SK-N-SH (cell line): ENCODE measurements around the gene ZCCHC14. TPM values are rescaled to one million over a fixed set of nuclear protein-coding genes. Genes with fewer than 3 reads are reported as not detected.
A peak's percentile ranks its signal among the peaks of the same experiment; 100 is the strongest.

ENCODE experiments used
- CTCF ChIA-PET: fragments of 300-600, 350-600 bp; formaldehyde crosslinking; extraction: SDS; loops from one replicate; lab custom pipeline; 2021; lab: Yijun Ruan, JAX
- POLR2A ChIA-PET: fragments of 350-600 bp; sonication (Branson Sonifier 250); formaldehyde crosslinking; extraction: SDS; loops from one replicate; lab custom pipeline; 2020; ENCODE audit warnings: antibody characterized with exemption, inconsistent platforms; lab: Yijun Ruan, JAX
- DNase-seq: peaks from one replicate; pipeline ENCODE4 v3.0.0; 2012
- H2AFZ ChIP-seq: fragments of 200-600 bp; sonication (generic); 2 replicates; pipeline ENCODE4 v1.8.1; 2016; ENCODE audit warnings: antibody characterized with exemption, mild to moderate bottlenecking, low read depth
- H3F3A ChIP-seq: fragments of 200-600 bp; sonication (generic); replicated peaks from 2 replicates; pipeline ENCODE3; 2016; ENCODE audit warnings: antibody characterized with exemption, mild to moderate bottlenecking; ENCODE audit not compliant: insufficient read depth
- H3K27ac ChIP-seq, 2 experiments: fragments of 200-500 bp in 1 of 2; fragments of 200-600 bp in 1 of 2; sonication (Bioruptor generic) in 1 of 2; sonication (generic), shearing (Covaris generic) in 1 of 2; 2 replicates each; pipeline versions ENCODE4 v1.5.1 to v1.6.1; 2014 to 2016; ENCODE audit warnings: low read depth in 2 of 2, inconsistent platforms in 1 of 2, low read length in 1 of 2, mild to moderate bottlenecking in 1 of 2, mixed read lengths in 1 of 2
- H3K27me3 ChIP-seq: fragments of 200-600 bp; sonication (generic), shearing (Covaris generic); 2 replicates; pipeline ENCODE4 v1.6.1; 2016; ENCODE audit warnings: mixed run types; ENCODE audit not compliant: insufficient read depth
- H3K36me3 ChIP-seq, 2 experiments: fragments of 200-500 bp in 1 of 2; fragments of 200-600 bp in 1 of 2; sonication (Bioruptor generic) in 1 of 2; sonication (generic) in 1 of 2; replicated peaks in 1 of 2; 2 replicates each; pipeline versions ENCODE3 to v1.5.1; 2014 to 2016; ENCODE audit warnings: low read length in 1 of 2, mild to moderate bottlenecking in 1 of 2; ENCODE audit not compliant: insufficient read depth in 2 of 2, control insufficient read depth in 1 of 2
- H3K4me1 ChIP-seq, 2 experiments: fragments of 200-500 bp in 1 of 2; fragments of 200-600 bp in 1 of 2; sonication (Bioruptor generic) in 1 of 2; sonication (generic), shearing (Covaris generic) in 1 of 2; 2 replicates each; pipeline versions ENCODE4 v1.5.1 to v1.6.1; 2014 to 2016; ENCODE audit warnings: low read depth in 1 of 2, low read length in 1 of 2, mixed run types in 1 of 2; ENCODE audit not compliant: insufficient read depth in 2 of 2, control insufficient read depth in 1 of 2
- H3K4me2 ChIP-seq: fragments of 200-600 bp; sonication (generic), shearing (Covaris generic); 2 replicates; pipeline ENCODE4 v1.6.1; 2017; ENCODE audit warnings: mixed run types
- H3K4me3 ChIP-seq, 2 experiments: fragments of 200-500 bp in 1 of 2; fragments of 200-600 bp in 1 of 2; sonication (Bioruptor generic) in 1 of 2; sonication (generic), shearing (Covaris generic) in 1 of 2; 2 replicates each; pipeline versions ENCODE4 v1.5.1 to v1.8.1; 2014 to 2016; ENCODE audit warnings: low read depth in 2 of 2, inconsistent platforms in 1 of 2, low read length in 1 of 2, mild to moderate bottlenecking in 1 of 2, mixed read lengths in 1 of 2, moderate library complexity in 1 of 2
- H3K79me2 ChIP-seq: fragments of 200-600 bp; sonication (generic); 2 replicates; pipeline ENCODE4 v1.8.1; 2017; ENCODE audit warnings: mild to moderate bottlenecking; ENCODE audit not compliant: insufficient read depth
- H3K9ac ChIP-seq: fragments of 200-600 bp; sonication (generic); 2 replicates; pipeline ENCODE4 v1.6.1; 2017; ENCODE audit warnings: mixed run types
- H3K9me2 ChIP-seq: fragments of 200-600 bp; sonication (generic); 2 replicates; pipeline ENCODE4 v1.6.1; 2017; ENCODE audit warnings: mixed run types
- H3K9me3 ChIP-seq: fragments of 200-600 bp; sonication (generic); 2 replicates; pipeline ENCODE4 v1.6.1; 2017; ENCODE audit warnings: mixed run types, mild to moderate bottlenecking, moderate library complexity
- H4K20me1 ChIP-seq: fragments of 200-600 bp; sonication (generic); 2 replicates; pipeline ENCODE4 v1.6.1; 2017; ENCODE audit warnings: mild to moderate bottlenecking, mixed run types; ENCODE audit not compliant: insufficient read depth
- ELF1 ChIP-seq: IDR thresholded peaks from 2 replicates; pipeline ENCODE4 v1.4.0; 2012
- EP300 ChIP-seq, 2 experiments: IDR thresholded peaks; 2 replicates each; pipeline versions ENCODE4 v1.4.0 to v1.6.1; 2012; ENCODE audit warnings: borderline replicate concordance in 1 of 2, low read depth in 1 of 2, low read length in 1 of 2
- EZH2phosphoT487 ChIP-seq: fragments of 200-600 bp; sonication (generic); IDR thresholded peaks from 2 replicates; pipeline ENCODE4 v1.6.1; 2017; ENCODE audit warnings: low read depth, mixed run types, mild to moderate bottlenecking, antibody characterized with exemption, moderate library complexity, borderline replicate concordance
- FOSL2 ChIP-seq: IDR thresholded peaks from 2 replicates; pipeline ENCODE4 v1.4.0; 2012; ENCODE audit warnings: low read depth, mild to moderate bottlenecking, moderate library complexity, borderline replicate concordance
- FOXJ3 ChIP-seq: sonication (generic); formaldehyde crosslinking; IDR thresholded peaks from 2 replicates; pipeline ENCODE4 v1.5.1; 2020; ENCODE audit warnings: mild to moderate bottlenecking, missing genetic modification reagents
- FOXM1 ChIP-seq: IDR thresholded peaks from 2 replicates; pipeline ENCODE4 v1.4.0; 2012; ENCODE audit warnings: low read depth, mild to moderate bottlenecking
- GABPA ChIP-seq: IDR thresholded peaks from 2 replicates; pipeline ENCODE4 v1.4.0; 2012; ENCODE audit warnings: low read depth, mild to moderate bottlenecking
- GATA2 ChIP-seq: sonication (generic); formaldehyde crosslinking; IDR thresholded peaks from 2 replicates; pipeline ENCODE4 v1.5.0; 2020; ENCODE audit warnings: mild to moderate bottlenecking, missing genetic modification reagents
- JUND ChIP-seq: IDR thresholded peaks from 2 replicates; pipeline ENCODE4 v1.4.0; 2012
- MXI1 ChIP-seq: IDR thresholded peaks from 2 replicates; pipeline ENCODE4 v1.6.1; 2012; ENCODE audit warnings: mild to moderate bottlenecking, low read depth, low read length, improper control_type of control experiment
- NFIC ChIP-seq: IDR thresholded peaks from 2 replicates; pipeline ENCODE4 v1.4.0; 2012; ENCODE audit warnings: borderline replicate concordance
- NRF1 ChIP-seq: IDR thresholded peaks from 2 replicates; pipeline ENCODE4 v1.6.1; 2012; ENCODE audit warnings: low read depth, mild to moderate bottlenecking, low read length
- PBX3 ChIP-seq: IDR thresholded peaks from 2 replicates; pipeline ENCODE4; 2012
- POLR2AphosphoS5 ChIP-seq: IDR thresholded peaks from 2 replicates; pipeline ENCODE4 v1.6.1; 2012; ENCODE audit warnings: low read depth, low read length
- RAD21 ChIP-seq: IDR thresholded peaks from 2 replicates; pipeline ENCODE4 v1.6.1; 2012; ENCODE audit warnings: mild to moderate bottlenecking, low read length
- RCOR1 ChIP-seq: fragments of 150-350 bp; IDR thresholded peaks from 2 replicates; pipeline ENCODE4 v1.6.1; 2017; ENCODE audit warnings: antibody characterized with exemption, low read length
- RFX5 ChIP-seq: IDR thresholded peaks from 2 replicates; pipeline ENCODE4 v1.6.1; 2012; ENCODE audit warnings: mild to moderate bottlenecking, improper control_type of control experiment, low read length
- RXRA ChIP-seq: IDR thresholded peaks from 2 replicates; pipeline ENCODE4 v1.4.0; 2012; ENCODE audit warnings: low read depth, mild to moderate bottlenecking, borderline replicate concordance
- SIN3A ChIP-seq: IDR thresholded peaks from 2 replicates; pipeline ENCODE4 v1.6.1; 2012; ENCODE audit warnings: low read depth, mild to moderate bottlenecking, low read length, moderate library complexity, borderline replicate concordance
- TAF1 ChIP-seq: IDR thresholded peaks from 2 replicates; pipeline ENCODE4 v1.6.1; 2012; ENCODE audit warnings: low read depth, mild to moderate bottlenecking, low read length, moderate library complexity, borderline replicate concordance
- TCF12 ChIP-seq: IDR thresholded peaks from 2 replicates; pipeline ENCODE4 v1.4.0; 2012
- TEAD4 ChIP-seq: IDR thresholded peaks from 2 replicates; pipeline ENCODE4 v1.4.0; 2012; ENCODE audit warnings: mild to moderate bottlenecking, borderline replicate concordance; ENCODE audit not compliant: insufficient read depth
- WGBS: methylation state at CpG from one replicate; pipeline ENCODE4 v1.1.6; 2017; ENCODE audit warnings: low lambda C conversion rate; 5-methylcytosine and 5-hydroxymethylcytosine counted together
- polyA plus RNA-seq, 3 experiments: library from polyadenylated mRNA; depleted of rRNA; stranded (reverse); fragments of >200 nt; gene quantifications; 2 replicates each; pipeline ENCODE4 v1.2.3, GENCODE V29; 2012
- TF ChIP-seq, protein P1 (sequence below): IDR thresholded peaks from 2 replicates; pipeline ENCODE4 v1.6.1; 2012; ENCODE audit warnings: mild to moderate bottlenecking, low read depth, low read length, moderate library complexity
- TF ChIP-seq, protein P2 (sequence below): IDR thresholded peaks from 2 replicates; pipeline ENCODE4 v1.4.0; 2012; ENCODE audit warnings: low read depth, borderline replicate concordance
- TF ChIP-seq, protein P3 (sequence below): IDR thresholded peaks from 2 replicates; pipeline ENCODE4 v1.4.0; 2012; ENCODE audit warnings: low read depth, borderline replicate concordance
- TF ChIP-seq, protein P4 (sequence below): fragments of 200-600 bp; sonication (generic); IDR thresholded peaks from 2 replicates; pipeline ENCODE4 v1.6.1; 2017; ENCODE audit warnings: antibody characterized with exemption, mild to moderate bottlenecking, moderate library complexity

ZCCHC14 gene
- polyA plus RNA-seq, 1 of the 3 experiments (the other 2 are of a cell fraction): 5.7 TPM

DNA sequence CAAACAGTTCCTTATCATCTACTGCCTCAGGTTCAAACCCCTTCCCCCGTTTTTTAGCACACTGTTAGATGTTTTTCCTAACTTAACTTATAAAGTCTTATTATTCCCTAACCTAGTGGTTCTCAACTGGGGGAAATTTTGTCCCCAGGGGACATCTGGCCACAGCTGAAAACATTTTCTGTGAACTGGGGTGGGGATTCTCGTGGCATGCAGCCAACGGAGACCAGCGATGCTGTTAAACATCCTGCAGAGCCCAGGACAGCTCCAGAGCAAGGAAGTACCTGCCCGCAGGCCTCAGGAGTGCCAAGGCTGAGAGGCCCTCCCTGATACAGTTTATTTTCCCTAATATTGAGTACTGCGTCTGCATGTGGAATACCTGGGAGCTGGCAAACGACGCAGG lies 24.3 kb downstream of the ZCCHC14 start:
- no peak overlapping the region for H3K9ac ChIP-seq
- WGBS: 57% methylated on average over 7 of the region's 8 CpGs
- TF ChIP-seq SIN3A (no peak), FOSL2 (no peak), POLR2AphosphoS5 (no peak), FOXM1 (no peak), NRF1 (no peak), TEAD4 (no peak), RAD21 (0 out of 2 replicates have a peak, but pooled peaks have one; percentile 14), GABPA (no peak), TCF12 (no peak), TAF1 (no peak), FOXJ3 (CRISPR knock-in tag) (peak; percentile 68; the same call in 1 of the 2 replicates), RCOR1 (peak; percentile 52; the same call in 1 of the 2 replicates), ELF1 (no peak), EP300 (IDR thresholded peaks at IDR 0.05; ENCODE audit: borderline replicate concordance in 1 of 2, low read depth in 1 of 2, low read length in 1 of 2) (peak in 1 of 2 experiments; percentile 79; a peak in 2 of 4 replicates), EZH2phosphoT487 (no peak), RXRA (no peak), JUND (no peak), GATA2 (no peak), NFIC (no peak), MXI1 (no peak), RFX5 (no peak), PBX3 (no peak)
- TF ChIP-seq, protein P1, sequence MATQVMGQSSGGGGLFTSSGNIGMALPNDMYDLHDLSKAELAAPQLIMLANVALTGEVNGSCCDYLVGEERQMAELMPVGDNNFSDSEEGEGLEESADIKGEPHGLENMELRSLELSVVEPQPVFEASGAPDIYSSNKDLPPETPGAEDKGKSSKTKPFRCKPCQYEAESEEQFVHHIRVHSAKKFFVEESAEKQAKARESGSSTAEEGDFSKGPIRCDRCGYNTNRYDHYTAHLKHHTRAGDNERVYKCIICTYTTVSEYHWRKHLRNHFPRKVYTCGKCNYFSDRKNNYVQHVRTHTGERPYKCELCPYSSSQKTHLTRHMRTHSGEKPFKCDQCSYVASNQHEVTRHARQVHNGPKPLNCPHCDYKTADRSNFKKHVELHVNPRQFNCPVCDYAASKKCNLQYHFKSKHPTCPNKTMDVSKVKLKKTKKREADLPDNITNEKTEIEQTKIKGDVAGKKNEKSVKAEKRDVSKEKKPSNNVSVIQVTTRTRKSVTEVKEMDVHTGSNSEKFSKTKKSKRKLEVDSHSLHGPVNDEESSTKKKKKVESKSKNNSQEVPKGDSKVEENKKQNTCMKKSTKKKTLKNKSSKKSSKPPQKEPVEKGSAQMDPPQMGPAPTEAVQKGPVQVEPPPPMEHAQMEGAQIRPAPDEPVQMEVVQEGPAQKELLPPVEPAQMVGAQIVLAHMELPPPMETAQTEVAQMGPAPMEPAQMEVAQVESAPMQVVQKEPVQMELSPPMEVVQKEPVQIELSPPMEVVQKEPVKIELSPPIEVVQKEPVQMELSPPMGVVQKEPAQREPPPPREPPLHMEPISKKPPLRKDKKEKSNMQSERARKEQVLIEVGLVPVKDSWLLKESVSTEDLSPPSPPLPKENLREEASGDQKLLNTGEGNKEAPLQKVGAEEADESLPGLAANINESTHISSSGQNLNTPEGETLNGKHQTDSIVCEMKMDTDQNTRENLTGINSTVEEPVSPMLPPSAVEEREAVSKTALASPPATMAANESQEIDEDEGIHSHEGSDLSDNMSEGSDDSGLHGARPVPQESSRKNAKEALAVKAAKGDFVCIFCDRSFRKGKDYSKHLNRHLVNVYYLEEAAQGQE: no peak
- TF ChIP-seq, protein P2, sequence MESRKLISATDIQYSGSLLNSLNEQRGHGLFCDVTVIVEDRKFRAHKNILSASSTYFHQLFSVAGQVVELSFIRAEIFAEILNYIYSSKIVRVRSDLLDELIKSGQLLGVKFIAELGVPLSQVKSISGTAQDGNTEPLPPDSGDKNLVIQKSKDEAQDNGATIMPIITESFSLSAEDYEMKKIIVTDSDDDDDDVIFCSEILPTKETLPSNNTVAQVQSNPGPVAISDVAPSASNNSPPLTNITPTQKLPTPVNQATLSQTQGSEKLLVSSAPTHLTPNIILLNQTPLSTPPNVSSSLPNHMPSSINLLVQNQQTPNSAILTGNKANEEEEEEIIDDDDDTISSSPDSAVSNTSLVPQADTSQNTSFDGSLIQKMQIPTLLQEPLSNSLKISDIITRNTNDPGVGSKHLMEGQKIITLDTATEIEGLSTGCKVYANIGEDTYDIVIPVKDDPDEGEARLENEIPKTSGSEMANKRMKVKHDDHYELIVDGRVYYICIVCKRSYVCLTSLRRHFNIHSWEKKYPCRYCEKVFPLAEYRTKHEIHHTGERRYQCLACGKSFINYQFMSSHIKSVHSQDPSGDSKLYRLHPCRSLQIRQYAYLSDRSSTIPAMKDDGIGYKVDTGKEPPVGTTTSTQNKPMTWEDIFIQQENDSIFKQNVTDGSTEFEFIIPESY: no peak
- TF ChIP-seq, protein P3, sequence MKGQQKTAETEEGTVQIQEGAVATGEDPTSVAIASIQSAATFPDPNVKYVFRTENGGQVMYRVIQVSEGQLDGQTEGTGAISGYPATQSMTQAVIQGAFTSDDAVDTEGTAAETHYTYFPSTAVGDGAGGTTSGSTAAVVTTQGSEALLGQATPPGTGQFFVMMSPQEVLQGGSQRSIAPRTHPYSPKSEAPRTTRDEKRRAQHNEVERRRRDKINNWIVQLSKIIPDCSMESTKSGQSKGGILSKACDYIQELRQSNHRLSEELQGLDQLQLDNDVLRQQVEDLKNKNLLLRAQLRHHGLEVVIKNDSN: no peak
- TF ChIP-seq, protein P4, sequence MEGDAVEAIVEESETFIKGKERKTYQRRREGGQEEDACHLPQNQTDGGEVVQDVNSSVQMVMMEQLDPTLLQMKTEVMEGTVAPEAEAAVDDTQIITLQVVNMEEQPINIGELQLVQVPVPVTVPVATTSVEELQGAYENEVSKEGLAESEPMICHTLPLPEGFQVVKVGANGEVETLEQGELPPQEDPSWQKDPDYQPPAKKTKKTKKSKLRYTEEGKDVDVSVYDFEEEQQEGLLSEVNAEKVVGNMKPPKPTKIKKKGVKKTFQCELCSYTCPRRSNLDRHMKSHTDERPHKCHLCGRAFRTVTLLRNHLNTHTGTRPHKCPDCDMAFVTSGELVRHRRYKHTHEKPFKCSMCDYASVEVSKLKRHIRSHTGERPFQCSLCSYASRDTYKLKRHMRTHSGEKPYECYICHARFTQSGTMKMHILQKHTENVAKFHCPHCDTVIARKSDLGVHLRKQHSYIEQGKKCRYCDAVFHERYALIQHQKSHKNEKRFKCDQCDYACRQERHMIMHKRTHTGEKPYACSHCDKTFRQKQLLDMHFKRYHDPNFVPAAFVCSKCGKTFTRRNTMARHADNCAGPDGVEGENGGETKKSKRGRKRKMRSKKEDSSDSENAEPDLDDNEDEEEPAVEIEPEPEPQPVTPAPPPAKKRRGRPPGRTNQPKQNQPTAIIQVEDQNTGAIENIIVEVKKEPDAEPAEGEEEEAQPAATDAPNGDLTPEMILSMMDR: no peak

More for the DNA sequence above, 24.3 kb downstream of the ZCCHC14 start:
- DNase-seq: peak; percentile 65
- Histone ChIP-seq H3F3A (peaks cover 29% of the 10 kb centered on the region), H3K36me3 (no peaks in the 10 kb centered on the region), H3K4me2 (no peak overlapping the region), H4K20me1 (peaks cover 62% of the 10 kb centered on the region), H3K27ac (peak overlapping the region in 1 of 2 experiments; percentile 95; a peak in 2 of 4 replicates), H2AFZ (no peak overlapping the region), H3K9me2 (no peaks in the 10 kb centered on the region), H3K4me1 (peaks cover 34 to 95% of the 10 kb centered on the region in 2 experiments), H3K4me3 (no peak overlapping the region), H3K79me2 (peaks cover 89% of the 10 kb centered on the region), H3K27me3 (no peaks in the 10 kb centered on the region), H3K9me3 (no peaks in the 10 kb centered on the region)
- POLR2A ChIA-PET: interaction anchor here (0.6 kb wide), 1 partner anchor 84 kb away, joined by 3 read pairs; no protein-coding TSS in a partner anchor
- CTCF ChIA-PET: interaction anchor here (0.5 to 1.3 kb wide), 6 partner anchors 12 to 301 kb away, joined by 3 to 4 read pairs (median 3); no protein-coding TSS in a partner anchor
